GM21576 (cell line): ENCODE measurements around the gene PRKAG2.
"Not testable (repeated sequence)": the region's sequence is repeated elsewhere in the genome, so short reads cannot be mapped to it uniquely, and the experiment has no call there.

Experiments
- ATAC-seq: cut with Tn5 transposase; IDR thresholded peaks from one replicate; pipeline ENCODE4 v1.9.1; 2021; ENCODE audit warnings: mild to moderate bottlenecking, moderate library complexity; ENCODE audit not compliant: unreplicated experiment

Gene PRKAG2

DNA sequence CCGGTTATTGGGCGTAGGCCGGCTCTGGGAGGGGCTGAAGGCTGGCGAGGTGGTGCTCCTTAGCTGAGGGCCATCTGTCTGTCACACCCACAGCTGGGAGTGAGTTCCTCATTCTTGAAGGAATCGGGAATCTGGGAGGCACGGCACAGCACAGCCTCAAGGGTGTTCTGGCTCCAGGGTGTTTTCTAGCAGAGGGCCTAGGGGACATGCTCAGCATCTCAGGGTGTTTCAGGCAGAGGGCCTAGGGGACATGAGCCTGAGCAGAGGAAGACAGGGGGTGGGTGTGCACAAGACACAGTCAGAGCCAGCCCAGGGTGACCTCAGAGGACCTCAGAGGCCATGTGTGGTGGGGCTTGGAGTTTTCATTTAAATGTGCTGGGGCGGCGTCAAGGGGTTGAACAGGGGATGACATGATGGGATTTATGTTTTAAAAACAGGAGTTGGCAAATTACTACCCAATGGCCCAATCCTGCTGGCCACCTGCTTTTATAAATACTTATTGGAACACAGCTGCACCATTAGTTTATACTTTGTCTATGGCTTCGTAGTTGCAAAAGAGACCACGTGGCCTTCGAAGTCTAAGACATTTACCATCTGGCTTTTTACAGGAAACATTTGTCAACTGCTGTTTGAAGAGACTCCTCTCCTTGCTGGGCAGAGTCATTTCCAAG, 121.6 kb downstream of the PRKAG2 start:
- ATAC-seq = no peak

DNA sequence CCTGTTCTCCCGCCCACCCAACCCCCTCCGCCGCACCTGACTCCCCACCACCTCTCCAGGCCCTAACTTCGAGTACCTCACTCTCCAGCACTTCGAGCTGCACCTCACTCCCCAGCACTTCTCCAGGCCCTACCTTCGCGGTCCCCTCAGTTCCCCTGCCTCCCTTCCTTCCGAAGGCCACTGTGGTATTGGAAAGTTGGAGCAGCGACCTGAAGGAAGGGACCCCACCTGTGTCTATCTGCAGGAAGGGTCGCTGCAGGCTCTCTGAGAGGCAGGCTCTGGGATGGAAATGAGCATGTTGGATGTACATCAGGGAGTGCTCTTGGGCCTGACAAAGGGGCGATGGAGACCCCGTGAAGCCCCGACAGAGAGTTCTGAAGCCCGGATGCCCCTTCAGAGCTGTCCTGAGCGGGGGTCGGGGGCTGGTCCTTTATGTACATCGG, 122.2 kb downstream of the PRKAG2 start:
- no peak for ATAC-seq

DNA sequence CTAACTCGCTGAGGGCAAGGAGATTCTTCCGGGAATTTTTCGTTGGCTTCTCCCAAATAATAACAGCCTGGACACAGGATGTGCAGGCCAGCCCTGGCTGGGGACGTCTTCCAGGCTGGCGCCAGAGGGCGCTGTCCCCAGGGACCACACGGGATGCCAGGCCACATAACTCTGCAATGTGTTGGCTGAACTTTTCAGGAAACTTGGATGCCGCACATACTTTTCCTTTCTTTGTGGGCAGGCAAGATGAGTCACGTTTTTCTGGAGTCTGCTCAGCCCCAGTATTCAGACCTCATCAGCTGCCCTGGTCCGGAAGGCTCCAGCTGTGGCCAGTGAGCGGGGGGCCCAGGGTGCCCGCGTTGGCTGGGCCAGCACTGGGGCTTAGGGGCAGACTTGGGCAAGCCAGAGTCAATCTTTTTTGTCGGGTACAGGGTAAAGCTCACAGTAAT, 122.7 kb downstream of the PRKAG2 start:
- no peak for ATAC-seq

DNA sequence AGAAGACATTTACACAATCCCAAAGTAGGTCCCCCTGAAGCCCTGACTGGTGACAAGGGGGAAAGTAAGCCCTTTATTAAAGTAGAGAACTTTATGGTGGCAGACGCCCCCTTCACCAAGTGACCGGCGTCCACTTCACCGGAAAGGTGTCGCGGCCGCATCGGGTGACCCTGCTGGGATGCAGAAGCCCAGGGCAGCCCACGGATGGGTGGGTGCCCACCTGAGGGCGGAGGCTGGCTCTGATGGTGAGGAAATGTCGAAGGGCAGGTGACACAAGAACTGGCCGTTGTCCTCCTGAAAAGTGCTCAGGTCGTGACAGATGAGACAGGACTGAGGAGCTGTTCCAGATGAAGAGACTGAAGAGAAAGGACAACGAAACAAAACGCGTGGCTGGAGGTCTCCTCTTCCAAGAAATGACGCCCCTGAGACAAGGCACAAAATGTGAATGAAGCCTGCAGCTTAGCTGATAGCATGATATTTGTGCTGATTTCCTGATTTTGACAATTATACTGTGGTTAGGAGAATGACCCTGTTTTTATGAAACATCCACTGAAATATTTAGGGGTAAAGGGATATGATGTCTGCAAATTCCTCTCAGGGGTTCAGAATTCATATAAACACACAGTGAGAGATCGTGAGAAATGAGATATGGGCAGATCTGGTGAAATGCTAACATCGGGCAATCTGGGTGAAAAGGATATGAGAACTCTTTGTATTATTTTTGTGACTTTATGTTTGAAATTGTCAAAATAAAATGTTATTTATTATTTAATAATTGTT, 123.9 kb downstream of the PRKAG2 start:
- ATAC-seq = no peak

DNA sequence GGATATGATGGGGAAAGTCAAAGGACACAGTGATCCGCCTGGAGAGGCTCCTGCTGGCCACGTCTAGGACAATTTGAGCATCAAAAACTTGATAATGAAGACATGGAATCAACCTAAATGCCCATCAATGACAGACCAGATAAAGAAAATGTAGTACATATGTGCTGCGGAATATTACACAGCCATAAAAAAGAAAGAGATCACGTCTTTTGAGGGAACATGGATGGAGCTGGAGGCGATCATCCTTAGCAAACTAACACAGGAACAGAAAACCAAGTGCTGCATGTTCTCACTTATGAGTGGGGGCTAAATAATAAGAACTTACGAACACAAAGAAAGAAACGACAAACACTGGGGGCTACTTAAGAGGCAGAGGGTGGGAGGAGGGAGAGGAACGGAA, 124.9 kb downstream of the PRKAG2 start:
- ATAC-seq = no peak

DNA sequence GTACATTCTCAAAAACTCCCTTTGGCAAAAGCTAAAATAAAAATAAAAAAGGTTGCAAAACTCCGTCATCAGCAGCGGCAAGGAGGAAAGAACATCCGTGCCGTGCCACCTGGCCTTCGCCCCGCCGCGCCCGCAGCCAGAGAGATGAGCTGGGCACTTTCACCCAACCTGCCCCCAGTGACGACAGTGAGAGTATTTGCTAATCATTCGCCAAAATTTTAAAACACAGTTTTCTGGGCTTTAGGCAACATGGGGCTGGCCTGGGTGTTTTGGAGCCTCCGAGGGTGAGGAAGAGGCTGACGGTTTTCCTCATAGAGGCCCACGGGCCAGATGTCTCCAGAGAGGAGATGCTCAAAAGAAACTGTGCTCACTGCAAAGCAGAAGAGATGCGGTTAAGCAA, 128.2 kb downstream of the PRKAG2 start:
- ATAC-seq = no peak

DNA sequence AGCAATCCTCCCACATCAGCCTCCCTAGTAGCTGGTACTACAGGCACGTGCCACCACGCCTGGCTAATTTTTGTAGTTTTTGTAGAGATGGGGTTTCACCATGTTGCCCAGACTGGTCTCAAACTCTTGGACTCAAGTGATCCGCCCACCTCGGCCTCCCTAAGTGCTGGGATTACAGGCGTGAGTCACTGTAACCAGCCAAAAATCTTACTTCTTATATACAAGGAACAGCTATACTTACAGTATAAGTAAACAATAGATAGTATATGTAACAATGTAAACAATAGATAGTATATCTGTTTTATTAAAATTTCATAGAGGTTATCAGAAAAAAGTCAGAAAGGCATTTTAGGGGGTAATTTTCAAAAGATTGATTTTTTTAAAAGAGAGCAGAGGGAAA, 128.9 kb downstream of the PRKAG2 start:
- not testable (repeated sequence) for ATAC-seq

DNA sequence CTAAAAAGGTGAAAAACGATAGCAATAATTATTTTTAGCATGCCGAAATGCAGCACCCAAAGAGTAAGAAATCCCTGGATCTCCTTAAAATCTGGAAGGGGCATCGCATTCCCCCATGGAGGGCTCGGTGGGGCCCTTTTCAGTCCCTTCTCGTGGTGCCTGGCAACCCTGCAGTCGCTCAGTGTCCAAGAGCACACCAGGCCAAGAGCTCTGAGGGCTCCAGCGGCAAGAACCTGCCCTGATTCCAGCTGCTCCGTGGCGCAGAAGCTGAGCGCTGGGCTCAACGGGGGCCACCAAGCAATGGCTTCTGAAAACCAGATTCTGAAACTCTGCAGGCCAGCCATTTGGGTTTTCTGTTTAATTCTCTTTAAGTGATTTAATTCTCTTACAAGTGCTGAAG, 131.2 kb downstream of the PRKAG2 start:
- ATAC-seq = no peak

DNA sequence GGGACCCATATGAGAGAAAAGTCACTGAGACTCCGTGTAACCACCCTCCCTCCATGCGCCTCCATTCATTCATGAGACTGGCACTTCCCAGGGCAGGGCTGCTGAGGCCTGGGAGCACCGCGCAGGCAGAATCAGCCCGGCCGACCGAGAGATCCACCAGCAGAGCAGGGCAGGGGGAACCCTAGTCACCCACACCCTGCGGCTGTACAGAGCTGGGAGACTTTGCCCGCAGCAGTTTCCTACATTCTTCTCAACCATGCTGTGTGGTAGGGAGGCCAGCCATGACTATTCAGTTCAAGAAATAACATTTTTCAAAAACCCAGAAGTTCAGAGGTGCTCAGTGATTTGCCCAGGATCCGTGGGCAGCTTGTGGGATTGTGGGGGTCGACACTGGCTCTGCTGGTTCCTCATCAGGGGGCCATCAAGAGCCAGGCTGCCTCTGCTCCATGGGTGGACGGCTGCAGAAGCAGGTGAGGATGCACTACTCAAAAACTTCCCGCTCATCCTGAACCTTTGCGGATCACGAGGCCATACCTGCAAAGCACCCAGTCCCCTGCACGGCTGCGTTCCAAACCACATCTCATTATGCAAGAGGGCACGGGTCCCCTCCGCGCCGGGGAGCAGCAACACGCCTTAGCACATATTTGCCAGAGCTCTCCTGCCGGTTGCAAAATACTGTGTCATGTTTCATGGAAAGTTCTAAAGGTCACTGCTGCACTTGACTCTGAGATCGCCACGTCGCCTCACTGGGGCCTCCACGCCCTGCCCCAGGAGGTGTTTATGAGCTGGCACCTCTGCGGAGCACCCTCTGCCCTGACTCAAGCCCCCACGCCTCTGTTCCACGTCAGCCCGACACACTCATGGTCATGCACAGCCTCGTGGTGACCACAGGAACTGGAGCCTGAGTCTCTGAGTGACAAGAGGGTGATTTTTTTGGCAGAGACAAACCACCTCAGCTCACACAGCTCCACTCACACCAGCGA, 132.0 kb downstream of the PRKAG2 start:
- ATAC-seq = no peak

DNA sequence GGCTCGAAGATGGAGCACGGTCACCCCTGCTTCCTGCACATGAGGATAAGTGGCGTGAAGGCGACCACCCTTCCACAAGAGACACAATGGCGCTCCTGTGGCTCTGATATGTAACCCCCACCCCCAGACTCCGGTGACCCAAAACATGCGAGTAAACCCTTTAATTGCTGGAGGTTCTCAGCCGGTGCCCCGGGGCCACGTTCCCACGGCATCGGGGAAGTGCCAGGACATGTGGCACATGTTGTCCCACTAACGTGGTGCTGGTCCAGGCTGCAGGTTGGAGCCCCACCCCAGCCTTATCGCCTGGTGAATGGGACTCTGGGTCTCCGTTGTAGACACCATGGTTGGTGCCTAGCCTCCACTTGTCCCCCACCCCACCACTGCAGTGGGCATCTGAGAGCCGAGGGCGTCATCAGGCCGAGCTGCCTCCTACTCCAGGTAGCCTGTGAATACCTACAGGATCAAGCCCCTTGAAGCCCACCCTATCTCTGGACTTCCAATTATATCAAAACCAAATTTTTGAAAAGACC, 132.8 kb downstream of the PRKAG2 start:
- ATAC-seq = no peak

DNA sequence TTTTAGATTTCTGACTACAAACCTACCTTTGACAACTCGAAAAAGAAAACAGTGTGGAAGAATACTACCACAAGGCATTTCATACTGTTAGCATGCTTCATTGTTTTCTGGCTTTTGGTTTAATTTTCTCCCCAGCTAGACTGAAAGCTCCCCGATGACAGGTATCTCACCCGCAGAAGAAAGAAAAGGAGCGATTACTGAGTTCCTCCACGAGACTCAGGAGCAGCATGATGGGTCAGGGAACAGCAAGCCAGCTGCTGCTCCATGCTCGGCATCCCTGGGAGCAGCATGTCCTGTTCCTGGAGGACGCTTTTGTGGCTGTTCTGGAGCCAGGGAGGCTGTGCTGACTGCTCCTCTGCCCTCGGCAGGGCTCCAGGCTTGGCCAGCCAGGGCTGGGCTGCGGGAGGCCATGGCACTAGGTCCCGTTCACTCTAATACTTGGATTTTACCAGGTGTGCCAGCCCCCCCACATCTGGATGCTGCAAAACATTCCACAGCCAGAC, 133.4 kb downstream of the PRKAG2 start:
- ATAC-seq = no peak

DNA sequence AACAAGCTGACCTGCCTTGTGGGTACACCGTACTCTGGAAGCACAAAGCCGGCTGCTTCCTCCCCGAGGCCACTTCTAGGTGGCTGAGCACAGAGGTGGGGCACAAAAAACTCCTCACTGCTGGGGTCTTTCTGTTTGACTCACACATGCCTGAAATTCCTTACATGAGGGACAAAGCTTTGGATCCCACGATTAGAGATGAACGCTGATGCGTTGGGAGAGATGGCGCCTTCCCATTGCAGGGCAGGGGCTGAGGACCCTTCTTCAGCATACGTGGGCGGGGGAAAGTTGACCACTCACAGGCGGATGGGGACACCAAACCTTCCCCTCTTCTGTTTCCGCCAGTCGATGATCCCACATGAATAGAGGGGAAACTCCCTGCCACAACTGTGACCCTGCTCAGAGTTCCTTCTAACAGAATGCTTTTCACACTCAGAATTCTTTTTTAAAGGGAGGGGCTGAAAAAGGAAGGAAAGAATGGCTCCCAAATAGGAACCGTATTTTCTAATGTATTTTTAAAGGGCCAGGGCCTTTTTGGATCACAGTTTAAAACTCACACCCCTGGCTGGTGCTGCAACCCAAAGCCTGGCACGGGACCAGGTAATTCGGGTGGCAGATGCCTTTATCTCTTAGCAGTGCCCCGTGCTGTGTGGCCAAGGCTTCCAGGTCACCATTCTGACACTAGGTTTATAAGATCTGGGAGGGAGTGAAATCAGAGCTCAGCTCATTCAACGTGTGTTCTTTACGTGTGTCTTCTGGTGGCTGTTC, 134.0 kb downstream of the PRKAG2 start:
- no peak for ATAC-seq

DNA sequence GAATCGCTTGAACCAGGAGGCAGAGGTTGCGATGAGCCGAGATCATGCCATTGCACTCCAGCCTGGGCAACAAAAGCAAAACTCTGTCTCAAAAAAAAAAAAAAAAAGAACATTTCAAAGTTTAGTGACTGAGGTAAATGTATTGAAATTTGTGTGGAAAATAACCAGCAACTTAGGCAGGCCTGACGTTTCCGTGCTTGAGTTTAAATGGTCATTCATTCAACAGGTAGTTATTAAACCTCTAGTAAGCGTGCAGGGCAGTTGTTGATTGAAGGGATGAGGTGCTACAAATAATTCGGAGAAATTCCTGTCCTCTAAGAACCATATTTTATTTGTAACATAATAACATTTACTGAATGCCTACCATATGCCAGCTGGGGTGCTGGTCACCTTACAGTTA, 135.3 kb downstream of the PRKAG2 start:
- no peak for ATAC-seq

DNA sequence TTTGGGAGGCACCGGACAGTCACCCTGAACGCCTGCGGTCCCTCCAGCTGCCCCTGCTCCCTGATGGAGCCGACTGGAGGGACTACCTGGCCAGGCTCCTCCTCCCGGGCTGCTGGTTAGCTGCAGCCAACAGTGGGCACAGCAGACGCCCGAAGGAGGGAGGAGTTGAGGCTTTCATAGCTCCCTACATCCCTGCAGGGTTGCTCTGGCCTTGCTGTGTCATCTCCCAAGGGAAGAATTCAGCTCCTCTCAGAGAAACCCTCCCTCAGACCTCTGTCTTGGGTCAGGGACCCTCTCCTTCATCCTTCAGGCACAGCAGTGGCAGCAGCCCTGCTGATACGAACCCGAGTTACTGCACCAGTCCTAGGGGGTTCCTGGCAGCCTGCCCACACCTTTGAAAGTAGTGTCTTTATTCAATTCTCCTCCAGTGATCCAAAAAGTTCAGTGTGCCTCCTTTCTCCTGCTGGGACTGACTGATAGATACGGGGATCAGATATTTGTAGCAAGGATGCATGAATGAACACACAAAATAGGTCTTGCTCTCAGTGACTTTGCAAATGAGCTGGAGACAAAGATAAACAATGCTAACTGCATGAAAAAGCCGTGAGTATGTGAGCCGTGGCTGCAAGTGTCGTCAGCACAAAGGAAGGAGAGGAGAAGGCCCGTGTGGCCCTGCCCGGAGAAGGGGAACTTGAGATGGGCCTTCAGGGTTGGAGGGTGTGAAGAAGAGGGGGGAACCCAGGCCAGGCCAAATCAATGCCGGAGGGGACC, 136.6 kb downstream of the PRKAG2 start:
- no peak for ATAC-seq

DNA sequence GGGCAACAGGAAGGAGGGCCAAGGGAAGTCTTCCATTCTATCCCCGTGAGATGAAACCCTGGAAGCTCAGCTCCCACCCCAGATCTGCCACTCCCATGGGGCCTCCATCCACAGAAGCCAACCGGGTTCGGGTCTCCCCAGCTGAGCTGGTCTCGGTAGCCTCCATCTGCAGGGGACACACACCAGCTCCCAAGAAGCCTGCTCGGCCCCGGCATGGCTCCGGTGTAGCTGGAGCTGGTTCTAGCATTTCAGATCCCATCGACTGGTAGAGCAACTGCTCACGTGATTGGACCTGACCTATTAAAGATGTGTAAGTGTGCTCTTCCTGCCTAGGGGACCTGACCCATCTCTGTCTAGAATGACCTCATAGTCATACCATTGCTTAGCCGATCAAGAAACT, 138.0 kb downstream of the PRKAG2 start:
- ATAC-seq = no peak

DNA sequence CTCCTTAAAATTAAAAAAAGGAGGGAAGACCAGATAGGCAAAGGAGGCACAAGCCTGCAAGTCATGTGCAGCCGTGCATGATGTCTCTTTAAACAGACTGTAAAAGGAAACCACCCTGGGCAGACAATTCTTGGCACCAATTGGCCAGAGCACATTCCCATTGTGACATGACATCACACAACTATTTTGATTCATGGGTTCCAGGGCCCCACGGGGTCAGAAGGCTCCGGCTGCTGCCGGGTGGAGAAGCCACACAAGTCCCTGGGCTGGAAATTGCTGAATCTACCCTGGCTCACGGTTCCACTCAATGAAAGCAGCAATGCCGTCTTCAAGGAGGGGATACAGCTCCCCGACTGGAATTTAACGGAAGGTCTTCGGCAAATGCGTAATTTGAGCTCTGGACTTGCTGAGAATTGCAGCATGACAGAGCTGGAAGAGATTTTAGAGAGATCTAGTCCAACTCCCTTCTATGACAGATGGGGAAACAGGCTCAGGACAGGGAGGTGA, 140.5 kb downstream of the PRKAG2 start:
- no peak for ATAC-seq

DNA sequence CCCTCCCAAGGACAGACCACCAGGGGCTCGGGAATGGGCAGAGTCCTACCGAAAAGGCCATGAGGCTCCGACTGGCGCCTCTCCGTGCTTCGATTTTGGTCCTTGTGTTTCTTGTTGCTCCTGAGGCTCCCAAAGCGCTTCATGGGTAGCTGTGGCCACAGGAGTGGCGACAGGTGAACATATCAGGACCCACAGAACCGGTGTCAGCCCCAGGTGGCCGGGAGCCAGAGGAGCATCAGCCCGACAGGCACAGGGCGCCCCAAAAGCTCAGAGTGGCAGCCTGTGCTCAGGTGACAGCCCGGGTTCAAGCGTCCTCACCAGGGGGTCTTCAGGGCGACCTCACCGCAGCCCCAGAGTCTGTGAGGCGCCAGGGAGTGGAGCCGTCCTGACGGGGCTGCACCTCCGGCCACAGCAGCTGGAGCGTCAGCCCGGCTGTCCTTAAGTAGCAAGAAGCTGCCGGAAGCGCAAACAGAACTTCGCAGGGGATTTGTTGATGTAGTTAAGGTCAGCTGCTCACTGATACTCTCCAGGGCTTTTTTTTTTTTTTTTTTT, 141.0 kb downstream of the PRKAG2 start:
- ATAC-seq = no peak

DNA sequence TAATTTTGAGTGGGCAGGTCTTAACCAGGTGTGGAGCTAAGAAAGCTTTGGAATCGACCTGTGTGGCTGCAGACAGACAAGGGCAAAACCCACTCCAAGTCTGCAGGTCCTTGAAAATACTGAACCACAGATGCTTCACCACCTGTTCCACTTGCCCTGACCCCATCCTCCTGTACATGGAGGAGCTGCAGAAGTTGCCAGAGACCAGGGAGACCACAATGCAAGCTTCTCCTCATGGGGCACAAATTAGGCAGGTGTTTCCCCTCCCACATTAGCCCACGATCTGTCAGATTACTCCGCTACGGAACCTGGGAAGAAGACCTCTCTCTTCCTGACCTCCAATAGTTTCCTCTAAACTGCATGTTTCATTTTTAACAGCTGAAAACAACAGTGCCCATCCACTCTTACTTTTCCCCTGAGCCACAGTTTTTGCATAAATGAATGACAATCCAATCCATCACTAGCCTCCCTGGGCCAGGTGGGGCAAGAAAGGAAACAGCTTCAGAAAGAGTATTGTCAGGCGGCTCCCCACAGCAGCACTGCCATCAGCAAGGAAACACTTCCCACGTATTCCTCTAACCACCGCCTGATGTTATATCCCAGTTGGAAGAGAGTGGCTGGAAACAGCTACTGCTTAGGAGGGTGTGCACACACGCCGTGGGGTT, 141.6 kb downstream of the PRKAG2 start:
- no peak for ATAC-seq
